HTR-8/SVneo (cell line): ENCODE measurements around the gene TOR1A.
"Not testable (repeated sequence)": the region's sequence is repeated elsewhere in the genome, so short reads cannot be mapped to it uniquely, and the experiment has no call there.

Source experiments
- DNase-seq: peaks from one replicate; pipeline ENCODE4 v3.0.0; 2011; ENCODE audit warnings: low spot score, mixed read lengths; ENCODE audit not compliant: insufficient read length
- FAIRE-seq: peaks from 2 replicates; lab custom pipeline; 2011; peaks lifted over from hg19 to GRCh38; lab: Jason Lieb, UNC

Gene TOR1A

DNA sequence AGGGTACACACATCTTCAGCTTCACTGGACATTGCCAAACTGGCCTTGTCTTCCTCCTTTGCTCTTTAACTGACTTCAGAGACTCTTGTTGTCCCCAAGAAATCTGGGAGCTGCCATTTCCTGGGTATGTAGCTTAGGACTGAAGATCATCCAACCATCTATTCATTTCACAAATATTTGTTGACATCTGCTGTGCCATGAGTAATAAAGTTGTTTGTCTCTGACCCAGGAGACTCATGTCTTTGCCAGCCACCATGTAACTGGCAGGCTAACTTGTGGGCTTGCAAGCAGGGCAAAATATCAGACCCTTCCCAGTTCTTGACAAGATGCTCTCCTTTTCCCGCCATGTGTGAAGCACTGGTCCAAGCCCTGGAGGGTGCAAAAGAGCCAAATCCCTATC lies 38.1 kb downstream of the TOR1A start:
- FAIRE-seq (no peak), DNase-seq (no peak)

- not testable (repeated sequence) for DNase-seq, FAIRE-seq
Measured at GRCh38 chr9:129784970-129785369, 39.0 kb downstream of the TOR1A start.

DNA sequence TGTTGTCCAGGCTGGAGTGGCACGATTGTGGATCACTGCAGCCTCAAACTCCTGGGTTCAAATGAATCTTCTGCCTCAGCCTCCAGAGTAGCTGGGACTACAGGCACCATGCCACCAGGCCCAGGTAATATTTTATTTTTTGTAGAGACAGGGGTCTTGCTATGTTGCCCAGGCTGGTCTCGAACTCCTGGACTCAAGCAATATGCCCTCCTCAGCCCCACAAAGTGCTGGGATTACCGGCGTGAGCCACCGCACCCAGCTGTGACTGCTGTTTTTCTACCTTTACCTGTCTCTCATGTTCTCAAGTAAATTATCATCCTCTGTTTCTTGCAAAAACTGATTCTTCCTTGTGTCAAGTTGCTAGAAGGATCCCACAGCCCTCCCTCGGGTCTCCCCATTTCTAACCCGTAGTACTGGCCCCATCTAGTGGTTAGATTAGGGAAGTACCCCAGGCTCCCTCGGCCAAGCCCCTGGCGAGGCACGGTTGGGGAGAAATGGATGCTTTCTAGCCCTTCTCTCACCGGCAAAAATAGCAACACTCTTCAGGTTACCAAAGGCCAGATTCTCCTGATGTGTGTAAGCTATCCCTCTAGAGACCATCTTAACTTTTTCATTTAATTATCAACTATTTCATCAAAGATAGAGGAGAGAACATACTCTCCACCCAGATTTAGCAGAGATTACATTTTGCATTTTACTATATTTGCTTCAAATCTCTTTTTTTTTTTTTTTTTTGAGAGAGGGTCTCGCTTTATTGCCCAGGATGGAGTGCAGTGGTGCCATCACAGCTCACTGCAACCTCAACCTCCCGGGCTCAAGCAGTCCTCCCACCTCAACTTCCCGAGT lies 40.2 kb downstream of the TOR1A start:
- no peak for FAIRE-seq

GRCh38 chr9:129781981-129782380 lies 42.0 kb downstream of the TOR1A start:
- no peak for FAIRE-seq
- DNase-seq = no peak

More for the DNA sequence above, 40.2 kb downstream of the TOR1A start:
- peak; percentile 79 for DNase-seq

DNA sequence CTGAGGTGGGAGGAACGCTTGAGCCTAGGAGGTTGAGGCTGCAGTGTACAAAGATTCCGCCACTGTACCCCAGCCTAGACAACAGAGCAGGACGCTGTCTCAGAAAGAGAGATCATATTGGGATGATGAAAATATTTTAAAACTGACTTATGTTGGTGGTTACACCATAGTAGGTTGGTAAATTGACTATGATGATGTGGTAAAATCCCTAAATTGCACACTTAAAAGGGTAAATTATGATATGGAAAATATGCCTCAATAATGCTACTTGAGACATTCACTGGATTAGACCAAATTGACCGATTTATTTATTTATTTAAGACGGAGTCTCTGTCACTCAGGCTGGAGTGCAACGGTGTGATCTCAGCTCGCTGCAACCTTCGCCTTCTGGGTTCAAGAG lies 42.8 kb downstream of the TOR1A start:
- DNase-seq = no peak
- FAIRE-seq = no peak

DNA sequence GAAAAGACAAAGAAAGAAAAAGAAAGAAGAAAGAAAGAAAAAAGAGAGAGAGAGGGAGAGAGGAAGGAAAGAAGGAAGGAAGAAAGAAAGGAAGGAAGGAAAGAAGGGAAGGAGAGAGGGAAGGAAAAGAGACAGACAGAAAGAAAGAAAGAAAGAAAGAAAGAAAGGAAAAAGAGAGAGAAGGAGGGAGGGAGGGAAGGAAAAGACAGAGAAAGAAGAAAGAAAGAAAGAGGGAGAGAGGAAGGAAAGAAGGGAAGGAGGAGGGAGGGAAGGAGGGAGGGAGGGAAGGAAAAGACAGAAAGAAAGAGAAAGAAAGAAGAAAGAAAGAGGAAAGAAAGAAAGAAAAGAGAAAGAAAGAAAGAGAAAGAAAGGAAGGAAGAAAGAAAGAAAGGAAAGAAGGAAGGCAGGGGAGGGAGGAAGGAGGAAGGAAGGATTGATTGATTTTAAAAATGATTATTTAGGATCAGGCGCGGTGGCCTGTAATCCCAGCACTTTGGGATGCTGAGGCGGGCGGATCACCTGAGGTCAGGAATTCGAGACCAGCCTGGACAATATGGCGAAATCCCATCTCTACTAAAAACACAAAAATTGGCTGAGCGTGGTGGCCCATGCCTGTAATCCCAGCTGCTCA lies 44.3 kb downstream of the TOR1A start:
- DNase-seq (no peak), FAIRE-seq (no peak)

GRCh38 chr9:129778469-129778868 lies 45.5 kb downstream of the TOR1A start:
- no peak for FAIRE-seq
- no peak for DNase-seq

GRCh38 chr9:129777769-129778130 lies 46.2 kb downstream of the TOR1A start:
- DNase-seq (no peak), FAIRE-seq (no peak)

GRCh38 chr9:129776938-129777768 lies 46.8 kb downstream of the TOR1A start:
- DNase-seq = peak; percentile 95
- no peak for FAIRE-seq

DNA sequence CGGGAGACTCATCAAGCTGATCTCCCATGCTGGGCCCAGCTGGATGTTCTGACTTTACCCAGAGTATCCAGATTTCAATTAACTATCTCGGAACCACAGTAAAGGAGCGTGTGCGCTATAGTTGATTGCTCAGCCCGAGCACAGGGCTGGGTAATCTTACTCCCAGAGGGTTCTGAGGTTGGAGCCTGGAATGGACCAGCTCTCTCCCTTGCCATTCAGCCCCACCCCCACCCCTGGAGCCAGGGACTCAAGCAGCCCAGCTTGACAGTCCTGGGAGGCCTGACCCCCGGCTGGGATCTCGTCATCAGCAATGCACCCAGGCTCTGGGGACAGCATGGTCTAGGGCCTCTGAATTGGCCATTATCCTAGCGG lies 47.4 kb downstream of the TOR1A start:
- DNase-seq (no peak), FAIRE-seq (no peak)

DNA sequence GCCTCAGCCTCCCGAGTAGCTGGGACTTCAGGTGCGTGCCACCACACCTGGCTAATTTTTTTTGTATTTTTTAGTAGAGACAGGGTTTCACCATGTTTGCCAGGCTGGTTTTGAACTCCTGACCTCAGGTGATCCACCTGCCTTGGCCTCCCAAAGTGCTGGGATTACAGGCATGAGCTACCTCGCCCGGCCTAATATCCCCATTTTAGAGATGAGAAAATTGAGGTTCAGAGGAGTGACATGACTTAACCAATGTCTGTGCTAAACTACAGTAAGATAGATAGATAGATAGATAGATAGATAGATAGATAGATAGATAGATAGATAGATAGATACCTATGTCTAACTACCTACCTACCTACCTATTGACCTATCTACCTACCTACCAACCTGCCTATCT lies 47.8 kb downstream of the TOR1A start:
- not testable (repeated sequence) for FAIRE-seq, DNase-seq

DNA sequence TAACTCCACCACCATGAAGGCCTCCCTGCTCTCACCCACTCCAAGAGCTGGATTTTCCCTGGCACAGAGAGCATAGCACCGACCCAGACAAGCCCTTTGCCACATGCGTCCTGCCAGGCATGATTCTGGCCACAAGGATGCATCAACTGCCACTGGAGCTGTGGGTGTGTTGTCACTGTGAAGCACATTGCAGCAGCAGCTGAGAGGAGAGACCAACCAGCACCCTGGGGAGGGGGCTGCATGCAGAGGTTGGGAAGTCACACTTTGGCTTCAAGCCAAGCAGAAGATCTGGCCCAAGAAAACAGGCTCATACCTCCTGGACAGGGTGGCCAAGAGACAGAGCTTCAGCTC lies 48.5 kb downstream of the TOR1A start:
- no peak for DNase-seq
- no peak for FAIRE-seq

- FAIRE-seq = no peak
- no peak for DNase-seq
Measured at GRCh38 chr9:129774791-129775447, 49.0 kb downstream of the TOR1A start.

DNA sequence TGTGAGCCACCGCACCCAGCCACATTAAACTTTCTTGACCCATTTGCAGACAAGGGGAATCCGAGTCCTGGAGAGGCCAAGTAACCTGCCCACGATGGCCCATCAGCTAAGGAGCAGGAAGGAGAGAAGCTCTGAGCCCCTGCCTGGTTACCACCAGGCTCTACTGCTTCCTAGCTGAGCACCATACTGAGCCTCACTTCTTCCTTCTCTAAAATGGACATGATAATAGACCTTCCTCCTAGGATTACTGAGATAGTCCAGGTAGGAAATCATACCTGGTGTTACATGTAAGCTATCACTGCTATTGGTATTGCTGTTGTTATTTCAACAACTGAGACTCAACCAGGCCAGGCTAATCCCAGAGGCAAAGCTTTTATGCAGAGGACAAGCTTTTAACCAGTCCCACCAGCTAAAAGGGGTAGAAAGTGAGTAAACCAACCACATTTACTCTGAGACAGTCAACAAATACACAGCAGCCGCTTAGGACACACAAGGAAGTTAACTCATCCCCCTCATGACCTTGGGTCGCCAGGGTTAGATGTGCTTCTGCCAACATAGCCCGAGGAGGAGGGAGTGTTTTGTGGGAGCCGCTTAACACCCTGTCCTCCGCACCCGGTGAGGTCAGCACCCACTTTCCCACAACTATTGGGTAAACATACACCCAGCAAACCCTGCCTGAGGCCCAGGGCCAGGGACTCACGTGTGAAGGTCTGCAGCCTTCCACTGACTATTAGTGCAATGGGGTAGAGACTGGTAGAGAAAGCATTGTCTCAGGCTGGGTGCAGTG lies 50.5 kb downstream of the TOR1A start:
- FAIRE-seq (no peak), DNase-seq (peak; percentile 75)

DNA sequence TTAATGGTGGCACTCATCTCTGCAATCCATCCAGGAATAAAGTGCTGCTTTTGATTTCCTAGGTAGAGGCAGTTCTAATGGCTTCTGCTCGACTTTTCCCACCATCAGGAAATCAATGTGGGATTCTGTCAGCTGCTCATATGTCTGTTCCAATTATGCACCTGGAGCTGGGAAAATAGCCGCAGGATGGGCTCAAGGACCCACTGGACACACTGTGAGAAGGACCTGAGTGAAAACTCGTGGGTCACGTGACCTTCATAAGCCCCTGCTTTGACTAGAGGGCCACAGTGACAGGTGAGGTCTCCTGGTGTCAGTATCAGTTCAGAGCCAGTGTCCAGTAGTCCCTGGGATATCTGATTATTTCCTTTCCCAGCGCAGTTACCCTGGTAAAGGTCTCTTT lies 53.2 kb downstream of the TOR1A start:
- FAIRE-seq (no peak), DNase-seq (no peak)

- DNase-seq (no peak), FAIRE-seq (no peak)
Measured at GRCh38 chr9:129769669-129770068, 54.3 kb downstream of the TOR1A start.

DNA sequence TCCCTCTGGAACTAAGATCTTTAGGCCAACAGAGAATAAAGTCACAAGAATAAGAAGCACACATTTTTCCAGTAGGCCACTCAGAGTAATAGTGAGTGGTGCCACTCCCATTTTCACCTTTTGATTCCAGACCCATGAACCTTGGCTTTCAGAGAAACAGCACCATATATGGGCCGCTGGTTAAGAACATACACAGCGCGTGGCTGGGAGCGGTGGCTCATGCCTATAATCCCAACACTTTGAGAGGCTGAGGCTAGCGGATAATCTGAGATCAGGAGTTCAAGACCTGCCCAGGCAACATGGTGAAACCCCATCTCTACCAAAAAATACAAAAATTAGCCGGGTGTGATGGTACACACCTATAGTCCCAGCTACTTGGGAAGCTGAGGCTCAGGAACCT lies 55.5 kb downstream of the TOR1A start:
- DNase-seq = no peak
- FAIRE-seq = no peak

- DNase-seq (no peak), FAIRE-seq (no peak)
Measured at GRCh38 chr9:129765764-129766317, 58.1 kb downstream of the TOR1A start.
